ENCODE measurements around the gene DIS3L2. TPM values are rescaled to one million over a fixed set of nuclear protein-coding genes. Genes with fewer than 3 reads are reported as not detected.

The DIS3L2 gene
- total RNA-seq, 2 donors from 2014 or later, result 39.5 to 42.4 TPM

GRCh38 chr2:231923010-231923344 lies 38.5 kb upstream of the DIS3L2 start:
- H3K4me1 ChIP-seq (ENCODE audit: control insufficient read depth, insufficient read depth, low read length), result no peaks in the 10 kb centered on the region
- Mint-ChIP-seq H3K4me3 (no peak overlapping the region), H3K9me3 (no peaks in the 10 kb centered on the region), H3K27me3 (ENCODE audit: insufficient read depth) (peaks cover 53% of the 10 kb centered on the region), H3K4me1 (peaks cover 7% of the 10 kb centered on the region), H3K36me3 (ENCODE audit: low read depth) (no peaks in the 10 kb centered on the region), H3K27ac (no peak overlapping the region)
- no peak overlapping the region for H3K9ac ChIP-seq (ENCODE audit: extremely low read depth, low read length, poor library complexity, severe bottlenecking)
- no peak overlapping the region for H3K27ac ChIP-seq (ENCODE audit: low read depth, low read length)
- H3K27me3 ChIP-seq (ENCODE audit: control insufficient read depth, insufficient read depth, low read length, poor library complexity, severe bottlenecking), result peaks cover 52% of the 10 kb centered on the region
- no peak for TF ChIP-seq CTCF (conservative IDR thresholded peaks at IDR 0.05)
- H3K4me3 ChIP-seq (ENCODE audit: low read length), result no peak overlapping the region
- 79 to 84% methylated on average over 2 to 3 of the region's 3 CpGs for WGBS, 2 experiments (ENCODE audit: insufficient coverage in 1 of 2, insufficient read length in 1 of 2)
- H3K36me3 ChIP-seq (ENCODE audit: control insufficient read depth, insufficient read depth, low read length), result no peaks in the 10 kb centered on the region
- no peak for DNase-seq
- no peaks in the 10 kb centered on the region for H3K9me3 ChIP-seq (ENCODE audit: control insufficient read depth, low read length)

- Mint-ChIP-seq H3K36me3 (ENCODE audit: low read depth) (no peaks in the 10 kb centered on the region), H3K9me3 (no peaks in the 10 kb centered on the region), H3K27ac (no peak overlapping the region), H3K4me3 (no peak overlapping the region), H3K4me1 (peaks cover 7% of the 10 kb centered on the region), H3K27me3 (ENCODE audit: insufficient read depth) (peaks cover 66% of the 10 kb centered on the region)
- no peaks in the 10 kb centered on the region for H3K36me3 ChIP-seq (ENCODE audit: control insufficient read depth, insufficient read depth, low read length)
- TF ChIP-seq CTCF (conservative IDR thresholded peaks at IDR 0.05), result no peak
- DNase-seq, result no peak
- peaks cover 64% of the 10 kb centered on the region for H3K27me3 ChIP-seq (ENCODE audit: control insufficient read depth, insufficient read depth, low read length, poor library complexity, severe bottlenecking)
- H3K9ac ChIP-seq (ENCODE audit: extremely low read depth, low read length, poor library complexity, severe bottlenecking), result no peak overlapping the region
- WGBS, 2 experiments (ENCODE audit: insufficient coverage in 1 of 2, insufficient read length in 1 of 2), result 84 to 88% methylated on average over 15 to 24 of the region's 24 CpGs
- no peak overlapping the region for H3K4me3 ChIP-seq (ENCODE audit: low read length)
- no peaks in the 10 kb centered on the region for H3K9me3 ChIP-seq (ENCODE audit: control insufficient read depth, low read length)
- H3K27ac ChIP-seq (ENCODE audit: low read depth, low read length), result no peak overlapping the region
- no peaks in the 10 kb centered on the region for H3K4me1 ChIP-seq (ENCODE audit: control insufficient read depth, insufficient read depth, low read length)
Measured at GRCh38 chr2:231923951-231924888, 37.3 kb upstream of the DIS3L2 start.

GRCh38 chr2:231924889-231925275 lies 36.6 kb upstream of the DIS3L2 start:
- Mint-ChIP-seq H3K36me3 (ENCODE audit: low read depth) (no peaks in the 10 kb centered on the region), H3K9me3 (no peaks in the 10 kb centered on the region), H3K4me1 (peaks cover 7% of the 10 kb centered on the region), H3K27me3 (ENCODE audit: insufficient read depth) (peaks cover 71% of the 10 kb centered on the region), H3K27ac (no peak overlapping the region), H3K4me3 (peak overlapping the region; percentile 57)
- no peaks in the 10 kb centered on the region for H3K4me1 ChIP-seq (ENCODE audit: control insufficient read depth, insufficient read depth, low read length)
- H3K27ac ChIP-seq (ENCODE audit: low read depth, low read length), result no peak overlapping the region
- no peak for TF ChIP-seq CTCF (conservative IDR thresholded peaks at IDR 0.05)
- DNase-seq, result no peak
- no peaks in the 10 kb centered on the region for H3K36me3 ChIP-seq (ENCODE audit: control insufficient read depth, insufficient read depth, low read length)
- peaks cover 64% of the 10 kb centered on the region for H3K27me3 ChIP-seq (ENCODE audit: control insufficient read depth, insufficient read depth, low read length, poor library complexity, severe bottlenecking)
- no peak overlapping the region for H3K9ac ChIP-seq (ENCODE audit: extremely low read depth, low read length, poor library complexity, severe bottlenecking)
- H3K9me3 ChIP-seq (ENCODE audit: control insufficient read depth, low read length), result no peaks in the 10 kb centered on the region
- WGBS, 2 experiments (ENCODE audit: insufficient coverage in 1 of 2, insufficient read length in 1 of 2), result 49 to 100% methylated on average over 2 to 8 of the region's 8 CpGs
- no peak overlapping the region for H3K4me3 ChIP-seq (ENCODE audit: low read length)

All from endodermal cell (in vitro differentiated cells).